Urothelium cell line (cell line): ENCODE data around the gene CBFB.

Source experiments
- DNase-seq: peaks from one replicate; pipeline ENCODE4 v3.0.0; 2011; ENCODE audit warnings: low spot score, mixed read lengths
- FAIRE-seq: peaks from 2 replicates; lab custom pipeline; 2011; peaks lifted over from hg19 to GRCh38; lab: Jason Lieb, UNC

The CBFB gene

DNA sequence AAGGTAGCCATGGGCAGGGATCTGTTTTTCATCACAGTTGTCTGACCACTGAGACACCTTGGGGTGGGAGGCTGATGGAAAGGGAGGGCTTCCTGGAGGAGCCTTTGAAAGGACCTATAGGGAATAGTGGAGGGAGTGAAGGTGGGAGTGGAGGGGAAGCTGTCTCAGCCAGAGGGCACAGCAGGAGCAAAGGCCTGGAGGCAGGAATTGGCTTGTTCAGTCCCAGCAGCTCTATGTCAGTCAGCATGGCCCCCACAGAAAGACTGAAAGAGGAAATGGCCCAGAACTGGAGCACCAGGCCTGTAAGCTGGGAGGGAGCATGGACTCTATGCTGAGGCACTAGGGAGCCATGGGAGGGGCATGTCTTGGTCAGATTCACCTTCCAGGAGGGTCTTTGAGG, 12.8 kb upstream of the CBFB start:
- FAIRE-seq (no peak), DNase-seq (no peak)

DNA sequence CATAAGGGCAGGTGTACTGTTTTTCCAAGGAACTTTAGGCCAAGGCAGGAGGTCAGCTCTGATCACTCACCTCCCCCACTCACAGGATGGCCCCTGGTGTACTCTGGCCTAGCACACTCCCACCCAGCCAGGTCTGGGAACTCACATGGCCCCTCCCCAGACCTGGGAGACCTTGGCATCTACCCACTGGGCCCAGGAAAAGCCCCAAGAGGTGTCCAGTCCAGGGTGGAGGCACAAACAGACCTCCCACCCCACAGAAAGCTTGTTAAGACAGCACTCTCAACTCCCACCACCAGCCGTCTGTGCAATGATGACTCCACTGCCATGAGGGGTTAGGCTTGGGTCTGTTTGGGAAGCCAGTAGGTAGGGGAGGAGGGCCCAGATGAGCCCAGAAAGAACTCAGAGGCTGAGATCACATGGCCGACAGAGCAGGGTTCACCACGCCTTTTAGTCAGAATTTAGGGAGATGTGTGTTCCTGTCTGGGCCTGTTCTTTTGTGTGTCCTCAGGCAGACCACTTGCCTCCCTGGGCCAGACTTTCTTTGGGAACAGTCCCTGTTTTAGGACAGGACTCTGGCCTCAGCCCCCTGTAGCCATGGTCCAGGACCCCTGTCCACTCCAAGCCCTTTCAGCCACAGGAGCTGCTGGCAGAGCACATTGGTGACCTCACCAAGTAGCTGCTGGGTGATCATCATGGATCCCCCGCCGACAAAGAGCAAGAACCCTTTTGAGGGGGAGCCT, 12.1 kb upstream of the CBFB start:
- FAIRE-seq: no peak

DNA sequence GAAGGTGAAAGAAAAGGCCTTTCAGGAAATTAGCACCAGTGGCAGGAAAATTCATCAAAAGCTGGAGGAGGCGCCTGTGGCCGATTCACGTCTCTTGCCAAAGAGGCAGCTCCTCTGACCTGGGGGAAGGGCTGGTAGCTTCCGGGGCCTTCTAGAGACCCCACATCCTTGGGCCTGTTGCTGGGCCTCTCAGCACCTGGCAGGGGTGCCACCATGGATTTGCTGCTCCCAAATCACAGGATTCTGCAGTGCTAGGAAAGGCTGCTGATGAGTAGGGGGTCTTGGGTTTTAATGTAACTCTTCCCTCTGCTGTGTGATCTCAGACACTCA, 11.6 kb upstream of the CBFB start:
- no peak for FAIRE-seq
- no peak for DNase-seq

More for the DNA sequence above, 12.1 kb upstream of the CBFB start:
- no peak for DNase-seq

DNA sequence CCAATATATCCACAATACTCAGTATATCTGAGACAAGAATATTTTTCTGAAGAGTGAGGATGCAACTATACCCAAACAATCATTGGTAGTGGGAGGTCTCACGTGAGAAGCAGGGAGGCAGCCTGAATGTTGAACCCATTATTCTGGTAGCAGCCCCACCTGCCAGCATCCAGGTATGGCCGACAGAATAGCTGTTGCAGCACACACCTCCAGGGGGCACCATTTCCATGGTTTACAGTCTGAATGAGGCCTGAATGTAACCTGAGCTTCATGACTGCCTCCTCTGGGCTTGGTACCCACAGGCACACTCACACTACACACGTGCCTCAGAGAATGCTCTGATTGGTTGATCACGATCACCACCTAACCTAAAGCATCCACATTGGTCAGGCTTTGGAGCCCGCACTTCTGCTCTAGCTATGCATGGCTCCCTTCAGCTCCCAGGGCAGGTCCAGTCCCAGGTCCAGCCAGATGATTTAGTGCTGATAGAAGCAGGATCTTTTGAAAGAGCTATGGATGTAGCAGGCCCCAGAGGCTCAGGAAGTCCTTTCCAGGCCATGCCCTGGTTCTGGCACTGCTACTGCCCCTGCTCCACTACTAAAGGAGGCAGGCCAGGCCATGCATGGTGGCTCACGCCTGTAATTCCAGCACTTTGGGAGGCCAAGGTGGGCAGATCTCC, 11.0 kb upstream of the CBFB start:
- peak; percentile 86 for DNase-seq
- FAIRE-seq: peak; percentile 62

DNA sequence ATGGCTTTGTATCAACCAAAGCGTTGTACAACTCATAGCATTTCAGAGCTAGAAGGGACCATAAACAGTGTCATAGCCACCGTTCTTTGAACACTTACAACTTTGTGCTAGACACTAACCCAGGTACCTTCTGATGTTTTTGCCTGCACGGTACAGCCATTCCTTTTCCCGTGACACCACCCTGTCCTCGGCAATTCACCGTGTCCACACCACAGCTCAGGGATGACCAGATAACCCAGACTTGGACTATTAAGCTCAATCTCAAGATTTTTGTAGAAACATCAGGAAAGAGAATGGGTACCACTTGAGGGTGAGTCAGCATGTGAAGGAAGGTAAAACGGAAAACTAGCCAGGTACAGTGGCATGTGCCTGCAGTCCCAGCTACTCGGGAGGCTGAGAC, 9.8 kb upstream of the CBFB start:
- DNase-seq (no peak), FAIRE-seq (no peak)

DNA sequence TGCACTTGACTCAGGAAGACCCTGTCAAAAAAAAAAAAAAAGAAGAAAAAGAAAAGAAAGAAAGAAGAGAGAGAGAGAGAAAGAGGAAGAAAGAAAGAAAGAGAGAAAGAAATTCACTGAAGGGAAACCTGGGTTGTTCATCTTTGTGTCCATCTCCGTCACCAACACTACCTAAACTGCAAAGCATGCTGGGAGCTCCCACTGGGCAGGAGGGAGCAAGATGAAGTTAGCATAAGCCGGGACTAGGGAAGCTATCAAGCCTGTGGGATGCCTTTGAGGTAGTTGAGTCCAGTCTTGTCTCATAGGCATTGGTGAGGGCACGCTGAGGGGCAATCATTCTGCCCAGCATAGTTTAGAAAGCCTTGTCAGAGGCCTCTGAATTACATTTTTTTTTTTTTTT, 7.6 kb upstream of the CBFB start:
- no peak for FAIRE-seq

DNA sequence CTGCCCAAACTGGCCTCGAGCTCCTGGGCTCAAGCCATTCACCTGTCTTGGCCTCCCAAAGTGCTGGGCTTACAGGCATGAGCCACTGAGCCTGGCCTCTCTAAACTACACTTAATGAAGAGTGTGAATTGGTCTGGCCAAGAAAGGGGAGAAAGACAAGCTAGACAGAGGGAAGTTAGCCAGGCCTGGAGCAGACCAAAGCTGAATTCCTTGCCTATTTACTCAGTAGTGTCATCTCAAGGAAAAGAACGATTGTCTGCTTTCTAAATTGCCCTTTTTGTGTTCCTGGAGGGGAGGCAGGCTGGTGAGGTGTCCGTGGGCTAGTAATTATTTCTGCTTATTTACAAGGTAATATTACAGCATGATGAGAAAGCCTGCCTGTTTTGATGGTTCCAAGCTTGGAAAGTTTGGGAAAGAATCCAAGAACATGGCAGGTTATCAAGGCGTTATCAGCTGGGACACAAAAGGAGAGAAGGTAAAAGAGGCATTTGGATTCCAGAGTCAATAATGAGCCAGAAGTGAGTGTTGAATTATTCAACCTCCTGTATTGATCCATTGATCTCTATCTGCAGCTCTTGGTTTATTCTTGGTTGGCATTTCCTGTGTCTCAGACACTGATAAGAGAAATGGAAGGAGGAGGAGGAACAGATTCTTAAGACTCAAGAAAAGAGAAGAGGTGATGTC, 6.3 kb upstream of the CBFB start:
- DNase-seq (no peak), FAIRE-seq (no peak)

More for the DNA sequence above, 7.6 kb upstream of the CBFB start:
- DNase-seq: no peak

DNA sequence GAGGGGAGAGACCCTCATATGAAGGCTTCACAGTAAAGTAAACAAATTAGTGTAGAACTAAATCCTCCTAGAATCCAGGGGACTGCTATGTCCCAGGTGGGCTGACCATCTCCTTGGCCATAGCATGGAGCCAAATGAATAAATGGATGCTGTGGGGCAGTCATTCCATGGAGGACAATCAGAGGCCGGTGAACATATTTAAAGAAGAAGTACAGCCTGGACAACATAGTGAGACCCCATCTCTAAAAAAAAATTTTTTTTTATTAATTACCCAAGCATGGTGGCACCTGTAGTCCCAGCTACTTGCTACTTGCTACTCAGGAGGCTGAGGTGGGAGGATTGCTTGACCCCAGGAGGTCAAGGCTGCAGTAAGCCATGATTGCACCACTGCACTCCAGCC, 5.3 kb upstream of the CBFB start:
- DNase-seq (no peak), FAIRE-seq (no peak)

DNA sequence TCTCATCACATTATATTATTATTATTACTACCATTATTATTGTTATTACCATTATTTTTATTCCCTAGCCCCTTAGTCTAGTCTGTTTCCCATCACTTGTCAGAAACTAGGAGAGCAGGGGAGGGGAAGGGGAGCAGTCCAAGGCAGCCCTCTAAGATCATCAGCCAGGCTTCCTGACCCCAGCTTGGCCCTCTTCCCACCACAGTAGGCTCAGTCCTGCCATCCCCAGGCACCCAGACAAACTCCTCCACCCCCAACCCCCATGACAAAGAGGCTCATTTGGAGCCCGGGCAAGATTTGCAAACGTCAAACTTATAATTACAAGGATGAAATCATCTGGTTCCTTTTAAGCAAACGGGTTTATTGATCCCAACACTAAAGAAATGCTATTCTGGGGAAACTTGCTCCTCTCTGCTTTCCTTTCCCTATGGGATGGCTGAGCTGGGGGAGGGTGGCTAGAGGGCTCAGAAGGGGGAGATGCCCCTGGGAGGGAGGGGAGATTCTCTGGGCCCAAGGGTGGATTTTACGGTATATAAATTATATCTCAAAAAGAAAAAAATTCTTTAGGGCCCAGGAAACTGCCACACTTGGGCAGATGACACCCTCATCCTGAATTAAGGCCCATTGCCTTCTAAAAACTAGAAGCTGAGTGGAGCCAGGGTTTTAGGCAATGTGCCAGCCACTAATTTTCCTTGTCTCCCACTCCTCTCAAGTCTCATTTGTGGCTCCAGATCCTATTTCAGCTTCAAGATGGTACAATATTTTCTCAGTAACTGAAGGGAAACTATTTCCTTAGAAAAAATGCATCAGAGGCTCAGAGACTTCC, 4.4 kb upstream of the CBFB start:
- no peak for FAIRE-seq

DNA sequence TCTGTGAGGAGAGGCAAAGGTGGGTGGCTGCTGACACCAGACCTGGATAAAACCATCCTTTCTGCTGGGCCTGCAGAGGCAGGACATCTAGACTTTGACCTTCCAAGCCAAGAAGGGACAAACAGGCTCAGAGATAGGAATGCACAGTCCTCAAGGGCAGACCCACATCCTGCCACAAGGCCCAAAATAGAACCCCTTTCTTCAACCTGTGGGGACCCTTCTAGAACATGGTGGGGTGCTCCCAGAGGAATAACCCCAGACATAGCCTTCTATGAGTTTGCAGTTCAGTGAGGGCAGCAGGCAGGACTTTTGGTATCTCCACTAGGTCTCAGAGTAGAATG, 3.8 kb upstream of the CBFB start:
- no peak for FAIRE-seq
- no peak for DNase-seq

More for the DNA sequence above, 4.4 kb upstream of the CBFB start:
- no peak for DNase-seq

DNA sequence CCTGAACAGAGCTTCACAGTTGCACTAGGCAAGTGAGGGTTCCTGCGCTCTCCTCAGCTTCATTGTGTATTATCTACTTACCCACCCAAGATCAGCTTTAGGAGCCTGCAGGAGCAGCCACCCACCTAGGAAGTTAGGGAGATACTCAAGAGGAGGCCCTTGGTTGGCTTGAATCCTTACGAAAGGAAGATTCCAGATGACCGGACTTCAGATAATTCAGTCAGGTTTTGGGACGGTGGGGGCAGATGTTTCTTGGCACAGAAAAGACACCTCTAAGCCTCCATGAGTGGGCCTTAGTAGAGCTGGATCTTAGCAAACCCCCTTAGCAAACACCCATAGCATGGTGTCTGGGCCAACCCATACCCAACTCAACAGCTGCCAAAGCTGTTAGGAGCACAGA, 2.4 kb upstream of the CBFB start:
- no peak for DNase-seq
- no peak for FAIRE-seq

DNA sequence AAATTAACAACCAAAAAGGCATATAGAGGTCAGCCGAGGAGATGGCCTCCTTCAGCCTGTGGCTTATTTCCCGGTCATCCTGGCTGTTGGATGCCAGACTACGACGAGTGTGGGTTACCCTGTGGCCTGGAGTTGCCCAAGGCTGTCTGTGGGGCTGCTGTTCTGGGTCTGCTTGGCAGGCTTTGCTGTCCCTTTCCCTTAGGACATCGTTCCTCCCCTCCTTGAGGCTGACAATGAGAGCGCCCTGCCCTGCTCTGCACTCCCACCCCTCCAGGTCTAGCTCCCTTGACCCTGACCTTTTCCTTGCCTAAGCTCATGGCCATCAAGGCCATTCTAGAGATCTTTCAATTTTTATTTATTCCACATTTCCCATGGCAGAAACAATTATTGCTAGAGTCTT, 1.9 kb upstream of the CBFB start:
- DNase-seq (no peak), FAIRE-seq (no peak)

DNA sequence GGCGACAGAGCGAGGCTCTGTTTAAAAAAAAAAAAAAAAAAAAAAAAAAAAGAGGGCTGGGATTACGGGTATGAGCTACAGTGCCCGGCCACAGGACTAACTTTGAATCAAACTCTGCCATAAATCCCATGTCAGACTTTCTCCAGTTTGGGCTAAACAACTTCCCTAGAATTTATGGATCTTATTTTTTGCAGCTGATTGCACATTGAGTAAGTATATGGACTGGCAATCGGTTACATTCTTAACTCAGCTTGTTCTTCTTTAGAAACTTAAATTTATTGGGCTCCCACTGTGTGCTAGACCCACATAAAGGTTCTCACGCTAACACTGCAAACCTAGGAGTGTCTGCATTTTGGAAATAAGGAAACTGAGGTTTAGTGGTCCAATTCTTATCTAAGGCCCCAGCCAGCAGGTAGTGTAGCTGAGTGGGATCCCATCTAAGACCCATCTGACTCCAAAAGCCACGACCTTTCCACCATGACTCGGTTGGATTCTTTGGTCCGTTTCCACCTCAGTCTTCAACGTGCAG, 718 bp upstream of the CBFB start:
- DNase-seq (no peak), FAIRE-seq (no peak)

DNA sequence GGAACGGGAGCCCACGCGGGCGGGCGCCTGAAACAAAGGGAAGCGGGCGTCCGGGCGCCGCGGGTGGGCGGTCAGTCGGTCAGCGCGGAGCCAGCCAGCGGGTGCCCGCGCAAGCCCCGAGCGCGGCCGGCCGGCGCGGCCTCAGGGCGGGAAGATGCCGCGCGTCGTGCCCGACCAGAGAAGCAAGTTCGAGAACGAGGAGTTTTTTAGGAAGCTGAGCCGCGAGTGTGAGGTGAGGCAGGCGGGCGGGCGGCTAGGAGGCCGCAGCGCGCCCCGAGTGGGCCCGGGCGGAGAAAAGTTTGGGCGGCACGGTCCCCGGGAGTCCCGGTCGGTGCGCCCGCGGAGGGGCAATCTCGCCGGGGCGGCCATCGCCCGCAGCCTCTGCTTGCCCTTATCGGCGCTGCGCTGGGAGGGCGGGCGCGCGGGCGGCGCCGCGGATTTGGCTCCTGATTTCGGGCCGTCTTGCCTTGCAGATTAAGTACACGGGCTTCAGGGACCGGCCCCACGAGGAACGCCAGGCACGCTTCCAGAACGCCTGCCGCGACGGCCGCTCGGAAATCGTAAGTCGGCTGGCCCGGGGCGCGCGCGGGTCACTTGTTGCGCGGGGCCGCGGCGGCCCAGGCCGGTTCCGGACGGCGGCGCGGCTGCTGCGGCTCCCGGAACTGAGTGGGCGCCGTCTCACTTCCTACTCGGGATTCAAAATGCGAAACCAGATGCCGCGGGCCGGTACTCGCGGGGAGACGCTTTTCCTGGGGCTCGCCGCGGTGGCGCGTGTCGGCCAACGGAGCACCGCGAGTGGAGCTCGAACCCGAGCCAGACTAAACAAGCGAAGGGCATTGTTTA, 526 bp downstream of the CBFB start:
- no peak for FAIRE-seq
- DNase-seq: peak; percentile 54

DNA sequence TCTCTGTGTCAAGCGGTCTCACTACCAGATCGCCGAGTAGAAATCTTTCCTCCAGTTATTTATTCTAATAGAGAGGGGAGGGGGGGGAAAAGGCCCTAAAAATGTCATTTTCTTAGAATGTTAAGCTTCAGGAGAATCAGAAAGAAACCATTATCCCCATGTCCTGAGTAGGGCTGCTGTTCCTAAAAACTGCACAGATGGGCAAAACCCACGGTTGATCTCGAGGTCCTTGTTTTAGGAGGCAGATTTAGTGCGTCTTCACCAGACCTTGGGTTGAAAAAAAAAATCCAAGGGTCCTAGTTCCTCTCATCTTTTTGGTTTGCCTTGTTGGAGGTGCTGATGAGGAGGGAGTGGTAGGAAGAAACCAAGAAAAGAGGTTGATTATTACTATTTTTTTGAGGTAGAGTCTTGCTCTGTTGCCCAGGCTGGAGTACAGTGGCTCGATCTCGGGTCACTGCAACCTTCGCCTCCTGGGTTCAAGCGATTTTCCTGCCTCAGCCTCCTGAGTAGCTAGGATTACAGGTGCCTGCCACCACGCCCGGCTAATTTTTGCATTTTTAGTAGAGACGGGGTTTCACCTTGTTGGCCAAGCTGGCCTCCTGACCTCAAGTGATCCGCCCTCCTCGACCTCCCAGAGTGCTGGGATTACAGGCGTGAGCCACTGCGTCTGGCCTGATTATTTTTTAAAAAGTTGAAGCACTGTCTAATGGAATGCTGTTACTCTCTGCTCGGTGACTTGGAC, 1.4 kb downstream of the CBFB start:
- DNase-seq: no peak
- no peak for FAIRE-seq

DNA sequence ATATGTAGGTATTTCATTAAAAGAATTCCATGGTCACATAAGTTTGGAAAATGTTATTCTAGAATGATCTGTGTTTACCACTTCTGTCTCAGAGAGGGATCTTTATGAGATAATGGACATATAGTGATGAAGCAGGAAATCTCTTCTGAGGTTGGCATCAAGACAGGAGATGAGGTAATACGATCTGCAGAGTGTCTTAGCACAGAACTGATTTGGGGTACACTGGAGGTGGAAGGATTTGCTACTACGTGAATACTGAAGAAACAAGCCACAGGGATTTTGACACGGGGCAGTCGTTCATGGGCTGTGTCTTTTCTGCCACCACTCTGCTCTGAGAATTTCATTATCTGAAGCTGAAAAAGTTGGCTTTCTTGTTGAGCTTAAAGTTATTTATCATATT, 5.5 kb downstream of the CBFB start:
- DNase-seq (no peak), FAIRE-seq (no peak)

DNA sequence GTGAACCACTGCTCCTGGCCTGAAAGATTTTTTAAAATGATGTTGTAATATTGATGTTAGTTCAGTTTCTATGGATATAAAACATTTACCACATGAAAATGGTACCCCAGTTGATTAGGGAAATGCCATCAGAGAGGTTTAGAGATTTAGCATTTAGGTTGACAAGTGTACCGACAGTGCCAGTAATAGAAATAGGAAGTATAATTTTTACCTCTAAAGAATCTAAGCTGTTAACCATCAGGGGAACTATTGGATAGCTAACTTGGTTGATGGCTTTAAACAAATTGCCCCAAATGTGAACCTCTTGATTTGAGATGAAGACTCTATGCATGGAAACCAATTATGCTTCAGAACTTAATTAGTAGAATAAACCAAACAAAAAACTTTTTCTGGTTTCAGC, 6.4 kb downstream of the CBFB start:
- DNase-seq (no peak), FAIRE-seq (no peak)

DNA sequence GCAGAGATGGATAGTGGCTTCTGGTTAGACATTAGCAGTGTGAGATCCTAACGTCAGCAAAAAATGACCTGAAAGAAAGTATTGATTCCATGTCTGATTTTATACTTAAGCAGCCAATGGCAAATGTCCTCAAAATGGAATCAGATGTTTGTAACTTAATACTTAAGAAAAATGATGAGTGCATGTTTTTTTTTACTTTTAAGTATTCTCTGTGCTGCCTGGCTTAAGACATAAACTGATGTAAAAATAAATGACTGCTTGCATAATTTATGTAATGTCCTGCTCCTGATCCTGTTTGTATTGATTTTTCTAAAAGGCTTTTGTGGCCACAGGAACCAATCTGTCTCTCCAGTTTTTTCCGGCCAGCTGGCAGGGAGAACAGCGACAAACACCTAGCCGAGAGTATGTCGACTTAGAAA, 7.4 kb downstream of the CBFB start:
- FAIRE-seq: no peak

DNA sequence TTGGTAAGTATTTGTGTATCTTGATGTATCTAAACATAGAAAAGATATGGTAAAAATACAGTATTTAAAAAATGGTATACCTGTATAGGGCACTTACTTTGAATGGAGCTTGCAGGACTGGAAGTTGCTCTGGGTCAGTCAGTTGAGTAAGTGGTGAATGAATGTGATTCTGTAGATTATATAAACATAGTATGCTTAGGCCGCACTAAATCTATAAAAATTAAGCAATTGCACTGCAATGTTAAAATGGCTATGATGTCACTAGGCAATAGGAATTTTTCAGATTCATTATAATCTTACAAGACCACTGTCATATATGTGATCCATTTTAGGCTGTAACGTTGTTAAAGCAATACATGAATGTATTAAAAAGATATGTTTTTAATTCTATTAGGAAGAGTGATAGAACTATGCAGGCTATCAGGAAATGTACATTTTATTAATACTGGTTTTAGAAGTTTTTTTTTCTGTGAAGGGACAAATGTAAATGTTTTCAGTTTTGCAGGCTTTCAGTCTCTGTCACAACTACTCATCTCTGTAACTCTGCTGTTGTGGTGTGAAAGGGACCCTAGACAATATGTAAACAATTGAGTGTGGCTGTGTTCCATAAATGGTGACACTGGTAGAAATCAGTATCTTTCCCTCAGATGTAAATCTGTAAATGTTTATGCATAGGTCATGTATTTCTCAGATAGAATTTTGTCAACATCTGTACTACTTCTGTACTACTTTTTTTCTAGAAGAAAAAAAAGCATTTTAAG, 10.5 kb downstream of the CBFB start:
- FAIRE-seq (no peak), DNase-seq (no peak)

More for the DNA sequence above, 7.4 kb downstream of the CBFB start:
- DNase-seq: no peak
